K562 (cell line): ENCODE results near the gene PACC1. TPM values are rescaled to one million over a fixed set of nuclear protein-coding genes. Genes with fewer than 3 reads are reported as not detected.

ENCODE experiments used
- ARID2 ChIP-seq: fragments of 450-650 bp; IDR thresholded peaks from 2 replicates; pipeline ENCODE4 v1.6.1; 2017; ENCODE audit warnings: antibody characterized with exemption, mild to moderate bottlenecking
- BRF2 ChIP-seq: IDR thresholded peaks from 3 replicates; pipeline ENCODE4 v1.6.1; 2011; ENCODE audit warnings: borderline replicate concordance, mild to moderate bottlenecking; ENCODE audit not compliant: insufficient read length, insufficient read depth
- GTF3C2 ChIP-seq: IDR thresholded peaks from 3 replicates; pipeline ENCODE4 v1.6.1; 2011; ENCODE audit warnings: borderline replicate concordance, mild to moderate bottlenecking, moderate library complexity; ENCODE audit not compliant: insufficient read length; ENCODE audit errors: extremely low read depth
- SMARCA5 ChIP-seq: fragments of 450-650 bp; IDR thresholded peaks from 2 replicates; pipeline ENCODE4 v1.6.1; 2016
- TEAD4 ChIP-seq, 2 experiments: sonication (generic) in 1 of 2; formaldehyde crosslinking in 1 of 2; IDR thresholded peaks; 2 replicates each; pipeline versions ENCODE4 v1.6.1 to v1.8.0; 2012 to 2022; ENCODE audit warnings: borderline replicate concordance in 1 of 2, inconsistent platforms in 1 of 2, low read length in 1 of 2, mild to moderate bottlenecking in 1 of 2, missing genetic modification reagents in 1 of 2
- ZFP36 ChIP-seq: fragments of 150-350 bp; IDR thresholded peaks from 2 replicates; pipeline ENCODE4 v1.6.1; 2018; ENCODE audit warnings: low read length, low read depth; ENCODE audit not compliant: partially characterized antibody
- ZNF124 ChIP-seq: sonication (generic); formaldehyde crosslinking; IDR thresholded peaks from 2 replicates; pipeline ENCODE4 v1.8.1; 2022; ENCODE audit warnings: missing genetic modification reagents
- ZNF197 ChIP-seq: fragments of 200-800 bp; sonication (Bioruptor generic); IDR thresholded peaks from 2 replicates; pipeline ENCODE4 v1.6.1; 2016; ENCODE audit warnings: low read depth, missing genetic modification characterization, missing compliant biosample characterization
- polyA plus RNA-seq, 8 experiments: library from polyadenylated mRNA; depleted of rRNA in 4 of 8; stranded (reverse) in 5 of 8; unstranded in 3 of 8; fragments of >200 nt; fragmentation: Nextera tagmentation in 2 of 8; fragmentation: Illumina TruSeq in 1 of 8; extraction: Ambion mirVana in 2 of 8; extraction: Trizol in 1 of 8; gene quantifications; 2 replicates each; pipeline versions ENCODE4 v1.2.1 to v1.2.3, GENCODE V29; 2011 to 2014; ENCODE audit warnings: inconsistent platforms in 1 of 8, missing spikeins in 1 of 8
- total RNA-seq, 7 experiments: library from RNA; depleted of rRNA in 6 of 7; stranded (reverse); fragments of >200 nt in 6 of 7; fragmentation: Illumina TruSeq in 2 of 7; extraction: Trizol in 2 of 7; gene quantifications; 2 replicates each; pipeline versions ENCODE4 v1.2.1 to v1.2.3, GENCODE V29; 2011 to 2021; ENCODE audit warnings: low replicate concordance in 1 of 7
- TF ChIP-seq, protein P1 (sequence below): IDR thresholded peaks from 2 replicates; pipeline ENCODE4 v1.6.1; 2014; ENCODE audit warnings: antibody characterized with exemption
- TF ChIP-seq, protein P2 (sequence below): fragments of 250-450 bp; sonication (Bioruptor Pico); IDR thresholded peaks from 2 replicates; pipeline ENCODE4 v1.5.0; 2020; ENCODE audit warnings: mild to moderate bottlenecking
- TF ChIP-seq, protein P3 (sequence below): fragments of 250-450 bp; sonication (Bioruptor Pico); IDR thresholded peaks from 2 replicates; pipeline ENCODE4 v1.4.0; 2020

Gene PACC1
- total and polyA plus RNA-seq, 9 of the 15 experiments (the other 6 are each of a cell fraction or from before 2014, with no cell fraction given): 7.1 to 19.3 (median 14.9) TPM

DNA sequence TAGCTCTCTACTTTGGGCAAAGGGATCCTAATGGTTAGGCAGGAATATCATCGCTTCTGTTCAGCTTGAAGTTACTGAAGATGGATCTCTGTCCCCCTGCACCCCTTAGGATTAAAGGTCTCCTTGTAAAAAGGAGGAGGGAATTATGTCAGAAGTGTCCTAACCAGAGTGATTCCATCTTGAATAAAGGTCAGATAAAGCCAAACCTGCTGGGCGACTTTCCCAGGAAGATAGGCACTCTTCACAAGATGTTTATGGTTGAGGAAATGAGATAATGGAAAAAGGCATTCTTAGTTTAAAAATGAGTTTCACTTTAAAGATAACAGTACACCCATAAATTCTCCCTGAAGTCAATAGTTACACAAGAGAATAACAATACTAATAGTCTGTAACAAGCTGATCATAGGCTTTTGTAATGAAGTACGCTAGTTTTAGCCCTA is 16.3 kb upstream of the PACC1 start (continued):
- TF ChIP-seq, protein P1, sequence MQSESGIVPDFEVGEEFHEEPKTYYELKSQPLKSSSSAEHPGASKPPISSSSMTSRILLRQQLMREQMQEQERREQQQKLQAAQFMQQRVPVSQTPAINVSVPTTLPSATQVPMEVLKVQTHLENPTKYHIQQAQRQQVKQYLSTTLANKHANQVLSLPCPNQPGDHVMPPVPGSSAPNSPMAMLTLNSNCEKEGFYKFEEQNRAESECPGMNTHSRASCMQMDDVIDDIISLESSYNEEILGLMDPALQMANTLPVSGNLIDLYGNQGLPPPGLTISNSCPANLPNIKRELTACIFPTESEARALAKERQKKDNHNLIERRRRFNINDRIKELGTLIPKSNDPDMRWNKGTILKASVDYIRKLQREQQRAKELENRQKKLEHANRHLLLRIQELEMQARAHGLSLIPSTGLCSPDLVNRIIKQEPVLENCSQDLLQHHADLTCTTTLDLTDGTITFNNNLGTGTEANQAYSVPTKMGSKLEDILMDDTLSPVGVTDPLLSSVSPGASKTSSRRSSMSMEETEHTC: no peak
- TF ChIP-seq, protein P2, sequence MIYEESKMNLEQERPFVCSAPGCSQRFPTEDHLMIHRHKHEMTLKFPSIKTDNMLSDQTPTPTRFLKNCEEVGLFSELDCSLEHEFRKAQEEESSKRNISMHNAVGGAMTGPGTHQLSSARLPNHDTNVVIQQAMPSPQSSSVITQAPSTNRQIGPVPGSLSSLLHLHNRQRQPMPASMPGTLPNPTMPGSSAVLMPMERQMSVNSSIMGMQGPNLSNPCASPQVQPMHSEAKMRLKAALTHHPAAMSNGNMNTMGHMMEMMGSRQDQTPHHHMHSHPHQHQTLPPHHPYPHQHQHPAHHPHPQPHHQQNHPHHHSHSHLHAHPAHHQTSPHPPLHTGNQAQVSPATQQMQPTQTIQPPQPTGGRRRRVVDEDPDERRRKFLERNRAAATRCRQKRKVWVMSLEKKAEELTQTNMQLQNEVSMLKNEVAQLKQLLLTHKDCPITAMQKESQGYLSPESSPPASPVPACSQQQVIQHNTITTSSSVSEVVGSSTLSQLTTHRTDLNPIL (CRISPR knock-in tag): 0 out of 2 replicates have a peak, but pooled peaks have one; percentile 61
- TF ChIP-seq ARID2 (no peak), GTF3C2 (no peak), SMARCA5 (no peak), ZFP36 (no peak), BRF2 (no peak), ZNF124 (no peak), TEAD4 (IDR thresholded peaks at IDR 0.05; ENCODE audit: low read length) (peak; percentile 93), TEAD4 (CRISPR knock-in tag; IDR thresholded peaks at IDR 0.05; ENCODE audit: borderline replicate concordance) (no peak), ZNF197 (CRISPR knock-in tag) (peak; percentile 74; the same call in 1 of the 2 replicates)
- TF ChIP-seq, protein P3, sequence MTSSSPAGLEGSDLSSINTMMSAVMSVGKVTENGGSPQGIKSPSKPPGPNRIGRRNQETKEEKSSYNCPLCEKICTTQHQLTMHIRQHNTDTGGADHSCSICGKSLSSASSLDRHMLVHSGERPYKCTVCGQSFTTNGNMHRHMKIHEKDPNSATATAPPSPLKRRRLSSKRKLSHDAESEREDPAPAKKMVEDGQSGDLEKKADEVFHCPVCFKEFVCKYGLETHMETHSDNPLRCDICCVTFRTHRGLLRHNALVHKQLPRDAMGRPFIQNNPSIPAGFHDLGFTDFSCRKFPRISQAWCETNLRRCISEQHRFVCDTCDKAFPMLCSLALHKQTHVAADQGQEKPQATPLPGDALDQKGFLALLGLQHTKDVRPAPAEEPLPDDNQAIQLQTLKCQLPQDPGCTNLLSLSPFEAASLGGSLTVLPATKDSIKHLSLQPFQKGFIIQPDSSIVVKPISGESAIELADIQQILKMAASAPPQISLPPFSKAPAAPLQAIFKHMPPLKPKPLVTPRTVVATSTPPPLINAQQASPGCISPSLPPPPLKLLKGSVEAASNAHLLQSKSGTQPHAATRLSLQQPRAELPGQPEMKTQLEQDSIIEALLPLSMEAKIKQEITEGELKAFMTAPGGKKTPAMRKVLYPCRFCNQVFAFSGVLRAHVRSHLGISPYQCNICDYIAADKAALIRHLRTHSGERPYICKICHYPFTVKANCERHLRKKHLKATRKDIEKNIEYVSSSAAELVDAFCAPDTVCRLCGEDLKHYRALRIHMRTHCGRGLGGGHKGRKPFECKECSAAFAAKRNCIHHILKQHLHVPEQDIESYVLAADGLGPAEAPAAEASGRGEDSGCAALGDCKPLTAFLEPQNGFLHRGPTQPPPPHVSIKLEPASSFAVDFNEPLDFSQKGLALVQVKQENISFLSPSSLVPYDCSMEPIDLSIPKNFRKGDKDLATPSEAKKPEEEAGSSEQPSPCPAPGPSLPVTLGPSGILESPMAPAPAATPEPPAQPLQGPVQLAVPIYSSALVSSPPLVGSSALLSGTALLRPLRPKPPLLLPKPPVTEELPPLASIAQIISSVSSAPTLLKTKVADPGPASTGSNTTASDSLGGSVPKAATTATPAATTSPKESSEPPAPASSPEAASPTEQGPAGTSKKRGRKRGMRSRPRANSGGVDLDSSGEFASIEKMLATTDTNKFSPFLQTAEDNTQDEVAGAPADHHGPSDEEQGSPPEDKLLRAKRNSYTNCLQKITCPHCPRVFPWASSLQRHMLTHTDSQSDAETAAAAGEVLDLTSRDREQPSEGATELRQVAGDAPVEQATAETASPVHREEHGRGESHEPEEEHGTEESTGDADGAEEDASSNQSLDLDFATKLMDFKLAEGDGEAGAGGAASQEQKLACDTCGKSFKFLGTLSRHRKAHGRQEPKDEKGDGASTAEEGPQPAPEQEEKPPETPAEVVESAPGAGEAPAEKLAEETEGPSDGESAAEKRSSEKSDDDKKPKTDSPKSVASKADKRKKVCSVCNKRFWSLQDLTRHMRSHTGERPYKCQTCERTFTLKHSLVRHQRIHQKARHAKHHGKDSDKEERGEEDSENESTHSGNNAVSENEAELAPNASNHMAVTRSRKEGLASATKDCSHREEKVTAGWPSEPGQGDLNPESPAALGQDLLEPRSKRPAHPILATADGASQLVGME: peak; percentile 63; the same call in 1 of the 2 replicates
